ENCODE data around the gene NKX6-2. TPM values are rescaled to one million over a fixed set of nuclear protein-coding genes. Genes with fewer than 3 reads are reported as not detected.

NKX6-2 gene
- polyA plus RNA-seq, 1 donor from 2014 or later = not detected

- H3K9me3 ChIP-seq (ENCODE audit: low read length) = no peaks in the 10 kb centered on the region
- no peak overlapping the region for H3K4me2 ChIP-seq (ENCODE audit: low read length)
- no peak for TF ChIP-seq RAD21 (conservative IDR thresholded peaks at IDR 0.05)
- TF ChIP-seq MXI1 (conservative IDR thresholded peaks at IDR 0.05; ENCODE audit: poor library complexity, severe bottlenecking) = no peak
- no peak for TF ChIP-seq POLR2AphosphoS5 (IDR thresholded peaks at IDR 0.05)
- no peak for TF ChIP-seq REST (IDR thresholded peaks at IDR 0.05; ENCODE audit: borderline replicate concordance)
- TF ChIP-seq SMC3 (conservative IDR thresholded peaks at IDR 0.05; ENCODE audit: poor library complexity) = no peak
- no peak for TF ChIP-seq EZH2 (IDR thresholded peaks at IDR 0.05; ENCODE audit: borderline replicate concordance, insufficient read depth, low read length, poor library complexity, severe bottlenecking)
- TF ChIP-seq EP300 (conservative IDR thresholded peaks at IDR 0.05; ENCODE audit: poor library complexity, severe bottlenecking) = no peak
- no peak for TF ChIP-seq CTCF (IDR thresholded peaks at IDR 0.05; ENCODE audit: poor library complexity, severe bottlenecking)
- TF ChIP-seq TAF1 (IDR thresholded peaks at IDR 0.05; ENCODE audit: low read depth) = no peak
- no peaks in the 10 kb centered on the region for H3K9me2 ChIP-seq (ENCODE audit: insufficient read depth, low read length)
- no peaks in the 10 kb centered on the region for H4K20me1 ChIP-seq (ENCODE audit: insufficient read depth)
- H3K4me3 ChIP-seq (ENCODE audit: low read length) = no peak overlapping the region
- no peaks in the 10 kb centered on the region for H3K27me3 ChIP-seq (ENCODE audit: insufficient read depth, low read depth, low read length)
- H2AFZ ChIP-seq (ENCODE audit: low read depth, low read length) = no peak overlapping the region
- H3K79me2 ChIP-seq (replicated peaks; ENCODE audit: insufficient read depth, low read length) = no peaks in the 10 kb centered on the region
- H3K27ac ChIP-seq (ENCODE audit: low read length) = no peak overlapping the region
- no peaks in the 10 kb centered on the region for H3F3A ChIP-seq (ENCODE audit: insufficient read depth, low read length, poor library complexity, severe bottlenecking)
- H3K36me3 ChIP-seq (ENCODE audit: insufficient read depth, low read length) = no peaks in the 10 kb centered on the region
- H3K9ac ChIP-seq (ENCODE audit: low read length) = no peak overlapping the region
Measured at GRCh38 chr10:132813560-132814468, 27.9 kb upstream of the NKX6-2 start.

- Histone ChIP-seq H3K9me3 (ENCODE audit: low read length) (no peaks in the 10 kb centered on the region), H3K27ac (ENCODE audit: low read length) (no peak overlapping the region), H3K79me2 (replicated peaks; ENCODE audit: insufficient read depth, low read length) (no peaks in the 10 kb centered on the region), H2AFZ (ENCODE audit: low read depth, low read length) (no peak overlapping the region), H3K36me3 (ENCODE audit: insufficient read depth, low read length) (no peaks in the 10 kb centered on the region), H3K9me2 (ENCODE audit: insufficient read depth, low read length) (no peaks in the 10 kb centered on the region), H4K20me1 (ENCODE audit: insufficient read depth) (no peaks in the 10 kb centered on the region), H3K4me3 (ENCODE audit: low read length) (no peak overlapping the region), H3F3A (ENCODE audit: insufficient read depth, low read length, poor library complexity, severe bottlenecking) (no peaks in the 10 kb centered on the region), H3K4me2 (ENCODE audit: low read length) (no peak overlapping the region), H3K27me3 (ENCODE audit: insufficient read depth, low read depth, low read length) (no peaks in the 10 kb centered on the region), H3K9ac (ENCODE audit: low read length) (no peak overlapping the region)
- TF ChIP-seq CTCF (IDR thresholded peaks at IDR 0.05; ENCODE audit: poor library complexity, severe bottlenecking) = no peak
- TF ChIP-seq MXI1 (conservative IDR thresholded peaks at IDR 0.05; ENCODE audit: poor library complexity, severe bottlenecking) = no peak
- TF ChIP-seq POLR2AphosphoS5 (IDR thresholded peaks at IDR 0.05) = no peak
- TF ChIP-seq EP300 (conservative IDR thresholded peaks at IDR 0.05; ENCODE audit: poor library complexity, severe bottlenecking) = no peak
- TF ChIP-seq RAD21 (conservative IDR thresholded peaks at IDR 0.05) = no peak
Measured at GRCh38 chr10:132813001-132813401, 27.1 kb upstream of the NKX6-2 start.
